Liver (tissue), 9 donors: Measurements from ENCODE around the gene ORMDL2. TPM values are rescaled to one million over a fixed set of nuclear protein-coding genes. Genes with fewer than 3 reads are reported as not detected.

Source experiments
- DNase-seq: peaks from one replicate; pipeline ENCODE4 v3.0.0-alpha.2; 2017; ENCODE audit warnings: low spot score
- H3K27ac ChIP-seq, 2 donors: one replicate each; pipeline ENCODE4 v1.7.0; 2013; ENCODE audit warnings: inconsistent platforms in 2 of 2, low read length in 2 of 2, control low read depth in 1 of 2, low read depth in 1 of 2, mild to moderate bottlenecking in 1 of 2
- H3K27me3 ChIP-seq, 4 donors: one replicate each; pipeline versions ENCODE4 v1.6.1 to v1.7.0; 2013; ENCODE audit warnings: low read length in 3 of 4, inconsistent platforms in 1 of 4, mild to moderate bottlenecking in 1 of 4, moderate library complexity in 1 of 4; ENCODE audit not compliant: control insufficient read depth in 4 of 4, insufficient read depth in 4 of 4
- H3K36me3 ChIP-seq, 4 donors: one replicate each; pipeline versions ENCODE4 v1.6.1 to v1.7.0; 2013; ENCODE audit warnings: low read length in 3 of 4, mild to moderate bottlenecking in 3 of 4, low read depth in 1 of 4, moderate library complexity in 1 of 4; ENCODE audit not compliant: control insufficient read depth in 4 of 4, insufficient read depth in 3 of 4
- H3K4me1 ChIP-seq, 4 donors: one replicate each; pipeline versions ENCODE4 v1.6.1 to v1.7.0; 2013; ENCODE audit warnings: low read length in 3 of 4, mild to moderate bottlenecking in 3 of 4, moderate library complexity in 1 of 4; ENCODE audit not compliant: control insufficient read depth in 4 of 4, insufficient read depth in 4 of 4
- H3K4me3 ChIP-seq, 3 donors: one replicate each; pipeline versions ENCODE4 v1.6.1 to v1.7.0; 2013; ENCODE audit warnings: low read length in 3 of 3, control low read depth in 1 of 3, low read depth in 1 of 3, mild to moderate bottlenecking in 1 of 3
- H3K9ac ChIP-seq, 2 donors: one replicate each; pipeline ENCODE4 v1.7.0; 2013; ENCODE audit warnings: low read length in 2 of 2, mild to moderate bottlenecking in 2 of 2, moderate library complexity in 2 of 2, control low read depth in 1 of 2, low read depth in 1 of 2
- H3K9me3 ChIP-seq, 4 donors: one replicate each; pipeline versions ENCODE4 v1.6.1 to v1.7.0; 2013; ENCODE audit warnings: low read length in 3 of 4; ENCODE audit not compliant: control insufficient read depth in 4 of 4
- EGR1 ChIP-seq, 2 donors: IDR thresholded peaks; 2 replicates each; pipeline ENCODE4 v1.6.1; 2016 to 2018; ENCODE audit warnings: antibody characterized with exemption in 2 of 2, low read depth in 2 of 2
- FOXA1 ChIP-seq: IDR thresholded peaks from 2 replicates; pipeline ENCODE4 v1.6.1; 2016; ENCODE audit warnings: antibody characterized with exemption
- FOXA2 ChIP-seq: IDR thresholded peaks from 2 replicates; pipeline ENCODE4 v1.6.1; 2016; ENCODE audit warnings: antibody characterized with exemption
- GABPA ChIP-seq, 2 donors: IDR thresholded peaks in 1 of 2; conservative IDR thresholded peaks in 1 of 2; 2 replicates each; pipeline ENCODE4 v1.6.1; 2016; ENCODE audit warnings: antibody characterized with exemption in 2 of 2, mild to moderate bottlenecking in 1 of 2, moderate library complexity in 1 of 2
- HNF4A ChIP-seq, 2 donors: conservative IDR thresholded peaks; 2 replicates each; pipeline ENCODE4 v1.6.1; 2016; ENCODE audit warnings: antibody characterized with exemption in 2 of 2, mild to moderate bottlenecking in 2 of 2
- HNF4G ChIP-seq: IDR thresholded peaks from 2 replicates; pipeline ENCODE4 v1.6.1; 2016; ENCODE audit warnings: antibody characterized with exemption
- JUND ChIP-seq, 2 donors: IDR thresholded peaks; 2 replicates each; pipeline ENCODE4 v1.6.1; 2016; ENCODE audit warnings: antibody characterized with exemption in 2 of 2
- RAD21 ChIP-seq, 2 donors: IDR thresholded peaks; 2 replicates each; pipeline ENCODE4 v1.6.1; 2016; ENCODE audit warnings: antibody characterized with exemption in 2 of 2, mild to moderate bottlenecking in 2 of 2
- RXRA ChIP-seq, 2 donors: IDR thresholded peaks; 2 replicates each; pipeline ENCODE4 v1.6.1; 2017 to 2018; ENCODE audit warnings: antibody characterized with exemption in 2 of 2, mild to moderate bottlenecking in 1 of 2
- SP1 ChIP-seq: IDR thresholded peaks from 2 replicates; pipeline ENCODE4 v1.6.1; 2018; ENCODE audit warnings: antibody characterized with exemption, mild to moderate bottlenecking
- TAF1 ChIP-seq: conservative IDR thresholded peaks from 2 replicates; pipeline ENCODE4 v1.6.1; 2016; ENCODE audit warnings: antibody characterized with exemption, mild to moderate bottlenecking
- YY1 ChIP-seq: IDR thresholded peaks from 2 replicates; pipeline ENCODE4 v1.6.1; 2016; ENCODE audit warnings: antibody characterized with exemption, mild to moderate bottlenecking
- WGBS: extraction: QIAGEN DNeasy Blood & Tissue Kit; methylation state at CpG from one replicate; pipeline ENCODE4 v1.1.7; 2013; 5-methylcytosine and 5-hydroxymethylcytosine counted together
- polyA plus RNA-seq, 2 donors: library from polyadenylated mRNA; stranded (reverse) in 1 of 2; unstranded in 1 of 2; fragments of 200-250 nt in 1 of 2; fragments of >200 nt in 1 of 2; fragmentation: Nextera tagmentation in 1 of 2; extraction: Ambion mirVana in 1 of 2; gene quantifications; one replicate each; pipeline versions ENCODE4 v1.2.1 to v1.2.3, GENCODE V29; 2013 to 2015
- total RNA-seq, 2 donors: library from RNA; depleted of rRNA; stranded (reverse); fragments of >200 nt; gene quantifications; one replicate each; pipeline ENCODE4 v1.2.3, GENCODE V29; 2014
- TF ChIP-seq, protein P1 (sequence below): IDR thresholded peaks from 2 replicates; pipeline ENCODE4 v1.6.1; 2016; ENCODE audit warnings: antibody characterized with exemption
- TF ChIP-seq, protein P2 (sequence below): IDR thresholded peaks from 2 replicates; pipeline ENCODE4 v1.6.1; 2016; ENCODE audit warnings: antibody characterized with exemption, mild to moderate bottlenecking
- TF ChIP-seq, protein P3 (sequence below): IDR thresholded peaks from 2 replicates; pipeline ENCODE4 v1.6.1; 2016; ENCODE audit warnings: antibody characterized with exemption
- TF ChIP-seq, protein P4 (sequence below): IDR thresholded peaks from 2 replicates; pipeline ENCODE4 v1.6.1; 2016; ENCODE audit warnings: antibody characterized with exemption
- donor health status: healthy.
- donor health status: healthy.
- donor health status: healthy.
- donor health status: healthy.
- donor health status: healthy.

Gene ORMDL2
- total and polyA plus RNA-seq, 4 donors: 12.8 to 54.2 (median 24.4) TPM

DNA sequence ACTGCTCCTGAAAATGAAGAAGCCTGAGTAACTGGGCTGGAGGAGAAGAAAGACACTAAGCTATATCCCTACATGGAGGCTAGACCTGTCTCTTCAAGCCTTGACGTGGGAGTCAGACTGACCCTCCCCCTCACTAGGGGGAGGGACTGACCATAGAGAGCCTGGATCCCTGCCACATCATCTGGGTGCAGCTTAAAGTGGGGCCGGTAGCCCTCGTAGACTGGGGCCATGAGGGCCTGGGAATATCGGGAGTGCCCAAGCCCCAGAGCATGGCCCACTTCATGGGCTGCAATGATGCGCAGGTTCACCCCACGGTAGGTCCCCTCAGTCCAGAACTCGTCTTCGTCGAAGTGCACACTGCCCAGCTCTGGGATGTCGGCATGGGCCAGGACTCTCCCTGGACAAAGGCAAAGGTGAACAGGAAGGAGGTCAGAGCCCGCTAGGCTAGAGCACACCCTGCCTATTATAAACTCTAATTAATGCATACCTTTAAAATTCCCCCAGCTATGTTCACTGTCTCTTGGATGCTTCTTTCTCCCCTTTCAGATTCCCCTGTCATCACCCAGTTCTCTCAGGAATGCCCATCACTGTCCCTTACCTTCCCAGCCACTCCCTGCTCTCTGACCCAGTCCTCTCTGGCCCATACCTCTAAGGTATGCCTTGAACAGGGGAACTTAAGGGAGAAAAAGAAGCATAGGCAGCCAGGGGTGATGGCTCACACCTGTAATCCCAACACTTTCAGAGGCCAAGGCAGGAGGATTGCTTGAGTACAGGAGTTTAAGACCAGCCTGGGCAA lies 21.7 kb downstream of the ORMDL2 start:
- TF ChIP-seq, protein P1, sequence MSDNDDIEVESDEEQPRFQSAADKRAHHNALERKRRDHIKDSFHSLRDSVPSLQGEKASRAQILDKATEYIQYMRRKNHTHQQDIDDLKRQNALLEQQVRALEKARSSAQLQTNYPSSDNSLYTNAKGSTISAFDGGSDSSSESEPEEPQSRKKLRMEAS: no peak
- TF ChIP-seq SP1: no peak
- no peak for TF ChIP-seq YY1
- TF ChIP-seq, protein P2, sequence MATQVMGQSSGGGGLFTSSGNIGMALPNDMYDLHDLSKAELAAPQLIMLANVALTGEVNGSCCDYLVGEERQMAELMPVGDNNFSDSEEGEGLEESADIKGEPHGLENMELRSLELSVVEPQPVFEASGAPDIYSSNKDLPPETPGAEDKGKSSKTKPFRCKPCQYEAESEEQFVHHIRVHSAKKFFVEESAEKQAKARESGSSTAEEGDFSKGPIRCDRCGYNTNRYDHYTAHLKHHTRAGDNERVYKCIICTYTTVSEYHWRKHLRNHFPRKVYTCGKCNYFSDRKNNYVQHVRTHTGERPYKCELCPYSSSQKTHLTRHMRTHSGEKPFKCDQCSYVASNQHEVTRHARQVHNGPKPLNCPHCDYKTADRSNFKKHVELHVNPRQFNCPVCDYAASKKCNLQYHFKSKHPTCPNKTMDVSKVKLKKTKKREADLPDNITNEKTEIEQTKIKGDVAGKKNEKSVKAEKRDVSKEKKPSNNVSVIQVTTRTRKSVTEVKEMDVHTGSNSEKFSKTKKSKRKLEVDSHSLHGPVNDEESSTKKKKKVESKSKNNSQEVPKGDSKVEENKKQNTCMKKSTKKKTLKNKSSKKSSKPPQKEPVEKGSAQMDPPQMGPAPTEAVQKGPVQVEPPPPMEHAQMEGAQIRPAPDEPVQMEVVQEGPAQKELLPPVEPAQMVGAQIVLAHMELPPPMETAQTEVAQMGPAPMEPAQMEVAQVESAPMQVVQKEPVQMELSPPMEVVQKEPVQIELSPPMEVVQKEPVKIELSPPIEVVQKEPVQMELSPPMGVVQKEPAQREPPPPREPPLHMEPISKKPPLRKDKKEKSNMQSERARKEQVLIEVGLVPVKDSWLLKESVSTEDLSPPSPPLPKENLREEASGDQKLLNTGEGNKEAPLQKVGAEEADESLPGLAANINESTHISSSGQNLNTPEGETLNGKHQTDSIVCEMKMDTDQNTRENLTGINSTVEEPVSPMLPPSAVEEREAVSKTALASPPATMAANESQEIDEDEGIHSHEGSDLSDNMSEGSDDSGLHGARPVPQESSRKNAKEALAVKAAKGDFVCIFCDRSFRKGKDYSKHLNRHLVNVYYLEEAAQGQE: no peak
- TF ChIP-seq TAF1: no peak
- TF ChIP-seq GABPA (IDR thresholded peaks at IDR 0.05 in 1 of 2, conservative IDR thresholded peaks at IDR 0.05 in 1 of 2): no peak
- TF ChIP-seq RAD21 (IDR thresholded peaks at IDR 0.05): no peak
- TF ChIP-seq FOXA1: no peak
- no peak for TF ChIP-seq HNF4A (conservative IDR thresholded peaks at IDR 0.05)
- TF ChIP-seq HNF4G: no peak
- TF ChIP-seq EGR1 (IDR thresholded peaks at IDR 0.05; ENCODE audit: low read depth in 2 of 2): no peak
- TF ChIP-seq RXRA (IDR thresholded peaks at IDR 0.05): no peak
- TF ChIP-seq FOXA2: no peak
- Histone ChIP-seq H3K36me3 (no peaks in the 10 kb centered on the region), H3K27ac (no peak overlapping the region), H3K4me1 (no peaks in the 10 kb centered on the region), H3K9me3 (no peaks in the 10 kb centered on the region), H3K4me3 (no peak overlapping the region), H3K9ac (no peak overlapping the region), H3K27me3 (no peaks in the 10 kb centered on the region)
- WGBS: 90% methylated on average over 11 of the region's 11 CpGs
- DNase-seq: no peak

DNA sequence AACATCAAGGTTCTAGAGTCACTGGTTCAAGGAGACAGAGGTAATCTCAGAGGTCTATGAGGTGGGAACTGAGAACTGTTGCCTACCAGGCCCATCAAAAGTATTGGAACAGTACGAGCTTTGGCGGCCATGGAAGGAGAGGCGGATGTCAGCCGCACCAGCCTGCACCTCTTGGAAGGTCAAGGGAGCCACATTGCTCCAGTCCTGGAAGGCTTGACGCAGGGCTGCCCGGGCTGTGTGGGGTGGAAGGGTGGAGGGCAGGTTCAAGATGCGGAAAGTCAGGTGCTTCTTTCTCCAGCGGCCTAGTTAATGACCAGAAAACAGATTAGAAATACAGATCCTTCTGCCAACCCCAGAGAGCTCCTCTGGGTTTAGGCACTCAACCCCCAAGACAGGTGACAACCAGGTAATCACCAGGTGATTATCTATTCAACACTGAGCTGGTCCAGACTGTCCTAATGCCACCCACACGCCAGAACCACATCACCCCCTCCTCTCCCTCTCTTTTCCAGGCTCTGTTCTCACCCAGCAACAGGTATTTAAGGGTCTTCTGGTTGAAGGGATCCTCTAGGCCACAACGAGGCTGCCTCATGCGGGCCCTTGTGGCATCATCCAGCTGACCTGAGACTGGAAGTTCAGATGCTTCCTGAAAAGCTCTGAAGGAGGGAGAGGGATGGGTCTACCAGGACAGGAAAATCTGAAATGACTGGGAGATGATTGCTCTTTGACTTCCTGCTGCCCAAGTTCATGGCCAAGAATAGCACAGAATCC lies 22.9 kb downstream of the ORMDL2 start:
- H3K27me3 ChIP-seq: no peaks in the 10 kb centered on the region
- H3K4me3 ChIP-seq: no peak overlapping the region
- WGBS: 92% methylated on average over 11 of the region's 11 CpGs
- DNase-seq: no peak
- TF ChIP-seq, protein P2: no peak
- TF ChIP-seq TAF1 (no peak), JUND (IDR thresholded peaks at IDR 0.05) (no peak), RAD21 (IDR thresholded peaks at IDR 0.05) (no peak), EGR1 (IDR thresholded peaks at IDR 0.05; ENCODE audit: low read depth in 2 of 2) (no peak), RXRA (IDR thresholded peaks at IDR 0.05) (peak in 1 of 2 donors; percentile 23)
- TF ChIP-seq, protein P3, sequence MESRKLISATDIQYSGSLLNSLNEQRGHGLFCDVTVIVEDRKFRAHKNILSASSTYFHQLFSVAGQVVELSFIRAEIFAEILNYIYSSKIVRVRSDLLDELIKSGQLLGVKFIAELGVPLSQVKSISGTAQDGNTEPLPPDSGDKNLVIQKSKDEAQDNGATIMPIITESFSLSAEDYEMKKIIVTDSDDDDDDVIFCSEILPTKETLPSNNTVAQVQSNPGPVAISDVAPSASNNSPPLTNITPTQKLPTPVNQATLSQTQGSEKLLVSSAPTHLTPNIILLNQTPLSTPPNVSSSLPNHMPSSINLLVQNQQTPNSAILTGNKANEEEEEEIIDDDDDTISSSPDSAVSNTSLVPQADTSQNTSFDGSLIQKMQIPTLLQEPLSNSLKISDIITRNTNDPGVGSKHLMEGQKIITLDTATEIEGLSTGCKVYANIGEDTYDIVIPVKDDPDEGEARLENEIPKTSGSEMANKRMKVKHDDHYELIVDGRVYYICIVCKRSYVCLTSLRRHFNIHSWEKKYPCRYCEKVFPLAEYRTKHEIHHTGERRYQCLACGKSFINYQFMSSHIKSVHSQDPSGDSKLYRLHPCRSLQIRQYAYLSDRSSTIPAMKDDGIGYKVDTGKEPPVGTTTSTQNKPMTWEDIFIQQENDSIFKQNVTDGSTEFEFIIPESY: no peak
- TF ChIP-seq, protein P4, sequence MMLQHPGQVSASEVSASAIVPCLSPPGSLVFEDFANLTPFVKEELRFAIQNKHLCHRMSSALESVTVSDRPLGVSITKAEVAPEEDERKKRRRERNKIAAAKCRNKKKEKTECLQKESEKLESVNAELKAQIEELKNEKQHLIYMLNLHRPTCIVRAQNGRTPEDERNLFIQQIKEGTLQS: no peak
- no peaks in the 10 kb centered on the region for H3K36me3 ChIP-seq
- no peaks in the 10 kb centered on the region for H3K4me1 ChIP-seq
- no peak overlapping the region for H3K9ac ChIP-seq
- no peaks in the 10 kb centered on the region for H3K9me3 ChIP-seq
- no peak overlapping the region for H3K27ac ChIP-seq
